DOHH2 (cell line): Measurements from ENCODE around the gene MRPL27.

ENCODE experiments used
- CTCF ChIP-seq: fragments of 200-600 bp; sonication (generic); IDR thresholded peaks from one replicate; pipeline ENCODE4 v1.5.1; 2014; ENCODE audit warnings: antibody characterized with exemption, mild to moderate bottlenecking, low read depth, low read length; ENCODE audit not compliant: poor library complexity, severe bottlenecking
- EZH2phosphoT487 ChIP-seq: fragments of 200-600 bp; sonication (generic); IDR thresholded peaks from 2 replicates; pipeline ENCODE4 v1.6.1; 2017; ENCODE audit warnings: borderline replicate concordance, mild to moderate bottlenecking, antibody characterized with exemption, low read length, moderate library complexity, mixed read lengths

DNA sequence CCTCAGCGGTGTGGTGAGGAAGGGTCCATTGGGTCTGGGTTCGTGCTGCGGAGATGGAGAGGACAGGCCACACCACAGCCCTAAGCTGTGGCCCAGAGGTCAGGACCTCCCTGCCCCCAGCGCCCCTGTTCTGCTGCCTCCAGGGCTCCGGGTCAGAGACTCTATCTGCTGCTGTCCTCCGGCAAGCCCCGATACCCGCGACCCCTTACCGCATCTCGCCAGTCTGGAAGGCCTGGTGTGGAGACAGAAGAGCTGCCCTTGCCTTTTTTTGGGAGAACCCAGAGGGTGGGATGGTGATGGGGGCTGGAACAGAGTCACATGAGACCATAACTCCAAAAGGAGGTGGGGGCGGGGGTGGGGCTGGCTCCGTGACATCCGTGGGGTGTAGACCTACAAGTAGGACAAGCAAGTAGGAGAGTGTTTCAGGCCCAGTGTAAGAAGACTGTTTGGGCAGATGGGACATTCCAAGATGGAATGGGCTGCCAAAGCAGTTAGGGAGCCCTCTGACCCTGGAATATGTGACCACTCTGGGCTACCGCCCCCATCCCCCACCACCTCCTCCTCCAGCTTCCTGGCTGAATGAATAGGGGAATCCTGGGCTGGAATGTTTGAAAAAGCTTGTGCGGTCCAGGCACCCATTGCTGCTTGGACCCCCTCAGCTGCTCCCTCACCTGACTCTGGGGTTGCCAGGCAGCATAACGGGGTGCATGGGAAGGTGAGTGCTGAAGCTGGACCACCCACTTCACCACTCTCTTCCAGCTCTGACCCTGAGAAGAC, 25.7 kb downstream of the MRPL27 start:
- no peak for TF ChIP-seq CTCF
- no peak for TF ChIP-seq EZH2phosphoT487
